Inflammatory macrophage treated with lipopolysaccharide for 4 hours (primary cell): ENCODE measurements around the gene SPINT4.
"Not testable (repeated sequence)": the region's sequence is repeated elsewhere in the genome, so short reads cannot be mapped to it uniquely, and the experiment has no call there.

Experiments used
- DNase-seq: peaks from one replicate; pipeline ENCODE4 v3.0.0-alpha.2; 2020

SPINT4 gene

DNA sequence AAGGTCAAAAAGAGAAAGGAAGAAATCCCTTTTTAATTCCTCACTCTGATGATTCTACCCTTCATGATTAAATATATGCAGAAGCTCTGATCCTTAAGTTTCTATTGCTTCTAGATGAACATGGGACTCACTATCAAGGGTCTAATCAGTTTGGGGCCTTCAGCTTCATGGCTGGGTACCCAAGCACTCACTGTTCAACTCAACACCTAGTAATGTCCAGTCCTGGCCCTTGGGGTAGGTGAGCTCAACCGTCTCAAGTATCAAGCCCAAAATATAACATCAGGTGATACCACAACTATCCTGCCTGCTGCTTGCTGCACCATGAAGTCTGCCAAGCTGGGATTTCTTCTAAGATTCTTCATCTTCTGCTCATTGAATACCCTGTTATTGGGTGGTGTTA is at the start of gene SPINT4:
Gene SPINT4, plus strand, starts transcription at position 301 of the 400 bp plus-strand sequence. Its CDS starts 21 bp downstream, at position 322.
- DNase-seq = no peak

DNA sequence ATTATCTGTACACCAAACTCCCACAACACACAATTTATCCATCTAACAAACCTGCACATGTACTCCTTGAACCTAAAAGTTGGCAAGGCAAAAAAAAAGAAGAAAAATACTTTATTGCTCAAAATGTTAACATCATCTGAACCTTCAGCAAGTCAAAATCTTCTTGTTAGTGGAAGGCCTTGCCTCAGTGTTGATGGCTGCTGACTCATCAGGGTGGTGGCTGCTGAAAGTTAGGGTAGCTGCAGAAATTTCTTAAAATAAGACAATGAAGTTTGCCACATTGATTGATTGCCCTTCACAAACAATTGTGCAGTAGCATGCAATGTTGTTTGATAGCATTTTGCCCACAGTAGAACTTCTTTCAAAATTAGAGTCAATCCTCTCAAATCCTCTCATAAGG is 49.4 kb upstream of the SPINT4 start:
- DNase-seq = no peak

DNA sequence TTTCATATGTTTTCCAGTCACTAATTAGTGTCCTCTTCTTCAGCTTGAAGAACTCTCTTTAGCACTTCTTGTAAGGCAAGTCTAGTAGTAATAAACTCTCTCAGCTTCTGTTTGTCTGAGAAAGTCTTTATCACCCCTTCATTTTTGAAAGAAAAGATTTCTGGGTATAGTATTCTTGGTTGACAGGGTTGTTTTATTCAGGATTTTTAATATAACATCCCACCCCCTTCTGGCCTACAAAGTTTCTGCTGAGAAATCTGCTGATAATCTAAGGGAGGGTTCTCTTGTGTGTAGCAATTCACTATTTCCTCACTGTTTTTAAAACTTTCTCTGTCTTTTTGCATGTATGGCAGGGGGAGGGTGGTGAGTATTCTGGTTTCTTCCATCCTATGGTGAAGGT is 42.5 kb upstream of the SPINT4 start:
- DNase-seq = no peak

DNA sequence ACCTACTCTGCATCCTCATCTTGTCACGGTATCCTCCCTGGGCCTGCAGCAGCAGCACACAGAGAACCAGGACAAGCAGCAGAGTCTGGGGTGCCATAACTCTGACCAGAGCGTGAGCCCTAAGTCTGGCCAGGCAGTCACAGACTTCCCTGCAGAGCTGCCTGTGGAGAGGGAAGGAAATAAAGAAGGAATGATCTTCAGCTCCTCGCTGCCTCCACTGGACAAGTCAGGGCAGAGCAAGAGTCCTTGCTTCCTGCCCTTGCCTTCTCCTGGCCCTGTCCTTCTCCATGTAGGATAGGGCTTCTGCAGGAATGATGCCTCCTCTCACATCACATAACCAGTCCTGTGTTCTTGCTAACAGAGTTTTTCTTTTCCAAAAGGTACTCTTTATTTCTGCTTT is 36.3 kb upstream of the SPINT4 start:
- no peak for DNase-seq

DNA sequence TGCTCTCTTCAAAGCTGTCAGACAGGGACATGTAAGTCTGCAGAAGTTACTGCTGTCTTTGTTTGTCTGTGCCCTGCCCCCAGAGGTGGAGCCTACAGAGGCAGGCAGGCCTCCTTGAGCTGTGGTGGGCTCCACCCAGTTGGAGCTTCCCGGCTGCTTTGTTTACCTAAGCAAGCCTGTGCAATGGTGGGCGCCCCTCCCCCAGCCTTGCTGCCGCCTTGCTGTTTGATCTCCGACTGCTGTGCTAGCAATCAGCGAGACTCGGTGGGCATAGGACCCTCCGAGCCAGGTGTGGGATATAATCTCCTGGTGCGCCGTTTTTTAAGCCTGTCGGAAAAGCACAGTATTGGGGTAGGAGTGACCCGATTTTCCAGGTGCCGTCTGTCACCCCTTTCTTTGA is 28.8 kb upstream of the SPINT4 start:
- not testable (repeated sequence) for DNase-seq

DNA sequence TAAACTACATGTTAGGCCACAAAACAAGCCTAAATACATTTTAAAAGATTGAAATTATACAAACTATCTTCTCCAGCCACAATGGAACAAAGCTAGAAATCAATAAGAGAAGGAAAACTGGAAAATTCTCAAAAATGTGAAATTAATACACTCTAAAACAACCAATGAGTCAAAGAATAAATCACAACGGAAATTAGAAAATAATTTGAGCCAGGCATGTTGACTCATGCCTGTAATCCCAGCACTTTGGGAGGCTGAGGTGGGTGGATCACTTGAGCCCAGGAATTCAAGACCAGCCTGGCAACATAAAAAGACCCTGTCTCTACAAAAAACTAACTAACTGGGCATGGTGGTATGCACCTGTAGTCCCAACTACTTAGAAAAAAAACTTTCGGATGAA is 26.7 kb upstream of the SPINT4 start:
- DNase-seq = no peak

DNA sequence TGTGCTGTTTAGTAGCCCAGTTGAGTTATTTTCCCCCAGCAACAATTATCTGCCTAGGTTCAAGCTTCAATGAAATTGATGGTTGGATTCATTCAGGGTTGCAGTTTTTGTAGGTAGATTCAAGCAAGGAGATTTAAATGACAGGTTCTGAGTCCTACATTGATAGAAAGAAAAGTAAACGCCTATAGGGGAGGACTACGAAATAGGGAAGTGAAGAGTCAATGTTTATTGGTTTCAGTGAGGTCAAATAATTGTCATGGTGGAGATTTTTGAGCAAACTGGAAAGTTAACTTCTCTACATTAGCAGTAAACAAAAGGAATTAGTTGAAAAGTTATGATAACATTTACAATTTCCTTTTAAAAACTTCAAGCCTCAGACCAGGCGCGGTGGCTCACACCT is 21.0 kb upstream of the SPINT4 start:
- DNase-seq = no peak

DNA sequence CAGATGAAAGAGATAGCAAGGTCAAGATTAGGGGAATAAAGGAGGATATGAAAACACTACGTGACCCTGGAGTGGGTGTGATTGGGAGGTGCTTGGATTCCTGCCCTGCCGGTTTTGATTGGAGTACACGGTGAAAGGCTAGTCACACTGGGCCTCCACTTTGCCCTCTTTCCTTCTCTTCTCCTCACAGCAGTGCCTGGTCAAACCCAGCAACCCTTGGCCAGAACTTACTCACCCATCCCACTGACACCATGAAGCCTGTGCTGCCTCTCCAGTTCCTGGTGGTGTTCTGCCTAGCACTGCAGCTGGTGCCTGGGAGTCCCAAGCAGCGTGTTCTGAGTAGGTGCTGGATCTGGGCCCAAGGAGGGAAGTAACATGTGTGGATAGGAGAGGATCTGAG is 20.3 kb upstream of the SPINT4 start, which contains the start of gene WFDC13:
Gene WFDC13, plus strand, starts transcription at position 166 of the 400 bp plus-strand sequence. Its CDS starts 86 bp downstream, at position 252.
- DNase-seq = no peak

DNA sequence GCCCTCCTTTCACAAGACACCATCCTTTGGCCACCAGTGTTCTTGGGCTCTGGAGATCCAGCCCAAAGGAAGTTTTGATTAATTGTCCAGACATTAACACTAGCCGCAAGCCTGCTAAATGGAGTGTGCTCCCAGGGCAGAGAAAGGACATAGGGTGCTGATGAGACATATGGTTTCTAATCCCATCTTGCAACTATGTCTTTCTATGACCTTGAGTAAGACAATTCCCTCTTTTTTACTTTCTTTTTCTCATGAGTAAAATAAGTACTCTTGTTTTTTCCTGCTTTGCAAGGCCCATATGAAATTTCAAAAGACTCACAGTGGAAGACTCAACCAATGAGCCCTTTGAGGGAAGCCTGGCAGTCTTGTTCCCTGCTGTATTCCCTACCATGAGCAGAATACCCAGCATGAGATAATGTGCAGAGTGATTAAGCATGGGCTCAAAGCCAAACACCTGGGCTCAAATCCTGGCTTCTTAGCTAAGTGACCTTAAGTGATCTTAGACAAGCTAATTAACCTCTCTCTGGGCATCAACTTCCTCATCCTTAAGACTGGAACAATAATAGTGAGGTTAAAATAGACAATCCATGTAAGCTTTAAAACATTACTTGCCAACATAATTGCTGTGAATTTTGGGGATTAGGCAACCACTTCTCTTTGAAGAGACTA is 17.0 kb upstream of the SPINT4 start, which contains the start of gene WFDC10B:
Gene WFDC10B, minus strand, starts transcription at position 51 of the 669 bp plus-strand sequence. CDS start 19,027 bp downstream, outside the sequence.
- DNase-seq = no peak

DNA sequence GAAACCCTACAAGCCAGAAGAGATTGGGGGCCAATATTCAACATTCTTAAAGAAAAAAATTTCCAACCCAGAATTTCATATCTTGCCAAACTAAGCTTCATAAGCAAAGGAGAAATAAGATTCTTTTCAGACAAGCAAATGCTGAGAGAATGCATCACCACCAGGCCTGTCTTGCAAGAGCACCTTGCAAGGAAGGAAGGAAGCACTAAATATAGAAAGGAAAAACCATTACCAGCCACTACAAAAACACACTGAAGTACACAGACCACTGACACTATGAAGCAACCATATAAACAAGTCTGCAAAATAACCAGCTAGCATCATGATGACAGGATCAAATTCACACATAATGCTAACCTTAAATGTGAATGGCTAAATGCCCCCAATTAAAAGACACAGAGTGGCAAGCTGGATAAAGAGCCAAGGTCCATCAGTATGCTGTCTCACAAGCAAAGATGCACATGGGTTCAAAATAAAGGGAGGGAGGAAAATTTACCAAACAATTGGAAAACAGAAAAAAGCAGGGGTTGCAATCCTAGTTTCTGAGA is 5.9 kb upstream of the SPINT4 start:
- not testable (repeated sequence) for DNase-seq

DNA sequence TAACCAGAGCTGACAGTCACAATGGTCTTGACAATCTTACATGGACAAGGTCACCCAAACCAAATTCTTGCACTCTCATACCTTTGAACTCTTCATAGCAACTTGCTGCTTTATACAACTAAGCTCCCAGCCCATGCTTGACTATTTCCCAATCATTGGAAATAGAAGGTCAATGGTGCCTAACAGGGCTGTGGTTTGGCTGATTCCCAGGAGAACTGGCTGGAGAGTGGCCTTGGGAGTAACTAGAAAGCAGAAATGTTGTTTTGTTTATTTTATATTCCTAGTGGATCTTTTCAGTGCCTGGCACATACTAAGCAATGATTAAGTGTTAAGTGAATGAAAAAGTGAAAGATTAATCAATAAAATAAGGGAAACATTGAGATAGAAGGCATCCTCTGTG is 3.0 kb downstream of the SPINT4 start:
- DNase-seq = no peak

DNA sequence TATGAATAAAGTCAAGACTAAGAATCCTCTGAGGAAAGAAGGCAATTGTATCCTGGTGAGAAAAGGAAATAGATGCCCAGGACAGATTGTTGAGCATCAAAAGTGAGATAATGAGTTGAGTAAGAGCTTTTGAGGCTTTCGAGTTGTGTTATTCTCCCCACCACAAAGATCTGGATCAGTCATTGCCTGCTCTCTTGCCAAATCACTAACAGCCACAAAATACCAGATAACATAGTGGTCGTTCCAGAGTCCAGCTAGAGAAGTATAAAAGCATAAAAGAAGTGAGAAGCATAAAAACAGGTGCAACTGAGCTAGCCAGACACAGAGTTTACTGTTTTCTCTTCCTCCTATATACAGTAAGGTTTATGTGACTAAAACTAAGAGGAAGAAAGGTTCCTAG is 4.9 kb downstream of the SPINT4 start:
- no peak for DNase-seq

DNA sequence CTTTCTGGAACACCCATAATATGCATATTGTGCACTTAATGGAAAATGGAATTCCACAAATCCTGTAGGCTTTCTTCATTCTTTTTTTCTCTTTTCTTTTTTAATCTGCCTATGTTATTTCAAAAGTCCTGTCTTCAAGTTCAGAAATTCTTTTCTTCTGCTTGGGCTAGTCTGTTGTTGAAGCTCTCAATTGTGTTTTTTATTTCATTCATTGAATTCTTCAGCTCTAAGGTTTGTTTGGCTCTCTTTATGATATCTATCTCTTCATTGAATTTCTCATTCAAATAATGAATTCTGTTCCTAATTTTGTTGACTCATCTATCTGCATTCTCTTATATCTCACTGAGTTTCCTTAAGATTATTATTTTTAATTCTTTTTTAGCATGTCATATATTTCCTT is 10.1 kb downstream of the SPINT4 start:
- DNase-seq = no peak

DNA sequence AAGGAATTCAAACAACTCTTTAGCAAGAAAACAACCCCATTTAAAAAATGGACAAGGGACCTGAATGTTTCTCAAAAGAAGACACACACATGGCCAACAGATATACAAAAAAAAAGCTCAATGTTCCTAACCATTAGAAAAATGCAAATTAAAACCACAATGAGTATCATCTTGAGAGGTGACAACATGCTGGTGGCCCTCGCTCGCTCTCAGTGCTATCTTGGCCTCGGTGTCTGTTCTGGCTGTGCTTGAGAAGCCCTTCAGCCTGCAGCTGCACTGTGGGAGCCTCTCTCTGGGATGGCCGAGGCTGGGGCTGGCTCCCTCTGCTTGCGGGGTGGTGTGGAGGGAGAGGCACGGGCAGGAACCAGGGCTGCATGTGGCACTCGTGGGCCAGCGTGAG is 13.4 kb downstream of the SPINT4 start:
- DNase-seq = no peak

DNA sequence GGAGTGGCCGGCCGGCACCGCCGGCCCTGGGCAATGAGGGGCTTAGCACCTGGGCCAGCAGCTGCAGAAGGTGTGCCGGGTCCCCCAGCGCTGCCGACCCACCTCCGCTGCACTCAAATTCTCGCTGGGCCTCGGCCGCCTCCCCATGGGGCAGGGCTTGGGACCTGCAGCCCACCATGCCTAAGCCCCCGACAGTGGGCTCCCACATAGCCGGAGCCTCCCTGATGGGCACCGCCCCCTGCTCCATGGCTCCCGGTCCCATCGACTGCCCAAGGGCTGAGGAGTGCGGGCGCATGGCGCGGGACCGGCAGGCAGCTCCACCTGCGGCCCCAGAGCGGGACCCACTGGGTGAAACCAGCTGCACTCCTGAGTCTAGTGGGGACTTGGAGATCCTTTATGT is 13.8 kb downstream of the SPINT4 start:
- no peak for DNase-seq

DNA sequence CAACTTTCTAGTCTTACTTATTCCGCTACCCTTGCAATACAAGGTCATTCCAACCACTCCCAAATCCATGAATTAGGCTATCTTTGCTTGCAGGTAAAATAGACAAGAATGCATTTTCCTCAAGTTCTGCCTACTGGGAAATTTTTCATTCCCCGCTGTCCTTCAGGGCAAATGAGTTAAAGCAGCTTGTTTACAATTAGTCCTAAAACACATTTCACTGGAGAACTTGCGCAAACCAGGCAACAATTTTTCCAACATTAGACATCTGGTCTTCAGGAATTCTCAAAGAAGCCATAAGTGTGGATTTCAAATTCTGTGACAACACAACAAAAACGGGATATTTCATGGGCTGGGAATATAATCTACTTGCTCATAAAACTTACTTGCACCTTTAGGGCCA is 20.4 kb downstream of the SPINT4 start:
- no peak for DNase-seq

DNA sequence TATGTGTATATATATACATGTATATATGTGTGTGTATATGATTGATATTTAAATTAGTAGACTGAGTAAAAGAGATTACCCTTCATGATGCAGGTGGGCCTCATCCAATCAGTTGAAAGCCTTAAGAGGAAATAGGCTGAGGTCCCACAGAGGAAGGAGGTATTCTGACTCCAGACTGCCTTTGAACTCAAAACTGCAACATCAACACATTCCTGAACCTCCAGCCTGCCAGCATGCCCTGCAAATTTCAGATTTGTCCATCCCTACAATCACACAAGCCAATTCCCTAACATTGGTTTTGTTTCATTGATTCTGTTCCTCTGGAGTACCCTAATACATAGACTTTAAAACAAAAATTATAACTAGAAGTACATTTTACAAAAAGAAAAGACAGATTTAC is 22.9 kb downstream of the SPINT4 start:
- DNase-seq = no peak

DNA sequence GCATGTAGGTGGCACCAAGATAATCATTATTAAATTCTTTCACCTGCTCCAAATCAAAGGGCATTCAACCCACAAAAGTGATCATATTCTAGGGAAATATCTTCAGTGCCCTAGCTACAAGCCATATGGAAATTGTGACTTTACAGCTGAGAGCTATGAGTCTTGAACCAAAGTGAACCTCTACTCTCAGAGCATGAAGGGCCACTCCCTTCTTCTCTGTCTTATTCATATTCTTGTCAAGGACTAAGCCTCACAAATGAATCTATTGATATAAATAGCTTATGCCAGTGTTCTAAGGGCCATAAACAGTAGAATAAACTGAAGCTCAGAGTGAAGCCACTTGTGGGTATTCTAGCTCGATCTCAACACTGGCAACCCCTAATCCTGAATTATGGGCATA is 29.6 kb downstream of the SPINT4 start:
- no peak for DNase-seq

DNA sequence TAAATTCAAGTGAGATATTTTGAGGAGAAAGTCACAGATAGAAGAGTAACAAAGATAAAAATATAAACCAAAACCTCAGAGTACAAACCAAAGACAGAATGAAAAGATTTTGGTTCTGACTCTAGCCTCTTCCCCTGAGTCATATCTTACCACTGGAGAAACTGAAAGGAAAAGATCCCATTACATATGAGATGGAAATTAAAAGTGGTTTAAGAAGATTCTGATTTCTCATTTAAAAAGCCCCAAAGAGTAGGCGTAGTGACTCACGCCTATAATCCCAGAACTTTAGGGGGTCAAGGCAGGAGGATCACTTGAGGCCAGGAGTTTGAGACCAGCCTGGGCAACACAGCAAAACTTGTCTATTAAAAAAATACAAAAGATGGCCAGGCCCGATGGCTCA is 30.6 kb downstream of the SPINT4 start:
- DNase-seq = peak; percentile 88

DNA sequence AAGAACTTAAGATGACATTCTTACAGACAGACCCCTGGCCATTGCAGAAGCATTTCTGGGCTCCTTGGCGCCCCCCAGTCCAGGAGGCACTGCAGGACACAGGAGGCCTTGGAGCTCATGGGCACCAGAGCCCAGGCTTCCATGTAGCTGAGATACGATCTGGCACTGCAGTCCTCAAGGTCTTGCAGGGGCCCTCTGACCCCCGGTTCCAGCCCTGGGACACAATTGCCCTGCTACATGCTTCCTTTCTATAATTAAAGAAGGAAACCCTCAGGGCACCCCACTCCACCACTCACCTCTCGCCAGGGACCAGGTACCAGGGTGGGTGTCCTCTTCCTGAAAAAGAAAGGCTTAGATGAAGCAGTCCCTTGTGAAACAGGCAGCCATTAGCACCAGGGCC is 35.9 kb downstream of the SPINT4 start:
- no peak for DNase-seq

DNA sequence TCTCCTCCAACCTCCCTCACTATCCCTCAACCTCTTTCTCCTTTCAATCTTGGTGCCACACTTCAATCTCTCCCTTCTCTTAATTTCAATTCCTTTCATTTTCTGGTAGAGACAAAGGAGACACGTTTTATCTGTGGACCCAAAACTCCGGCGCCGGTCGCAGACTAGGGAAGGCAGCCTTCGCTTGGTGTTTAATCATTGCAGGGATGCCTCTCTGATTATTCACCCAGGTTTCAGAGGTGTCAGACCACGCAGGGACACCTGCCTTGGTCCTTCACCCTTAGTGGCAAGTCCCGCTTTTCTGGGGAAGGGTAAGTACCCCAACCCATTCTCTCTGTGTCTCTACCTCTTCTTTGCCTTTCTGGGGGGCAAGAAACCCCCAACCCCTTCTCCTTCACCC is 37.8 kb downstream of the SPINT4 start:
- DNase-seq = not testable (repeated sequence)

DNA sequence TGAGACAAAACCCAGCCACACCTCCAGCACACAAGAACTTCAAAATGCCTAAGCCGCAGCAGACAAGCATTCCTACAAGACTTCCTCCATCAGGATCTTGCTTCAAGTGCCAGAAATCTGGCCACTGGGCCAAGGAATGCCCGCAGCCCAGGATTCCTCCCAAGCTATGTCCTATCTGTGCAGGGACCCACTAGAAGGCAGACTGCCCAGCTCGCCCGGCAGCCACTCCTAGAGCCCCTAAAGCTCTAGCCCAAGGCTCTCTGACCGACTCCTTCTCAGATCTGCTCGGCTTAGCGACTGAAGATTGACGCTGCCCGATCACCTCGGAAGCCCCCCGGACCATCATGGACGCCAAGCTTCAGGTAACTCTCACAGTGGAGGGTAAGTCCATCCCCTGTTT is 39.8 kb downstream of the SPINT4 start:
- not testable (repeated sequence) for DNase-seq

DNA sequence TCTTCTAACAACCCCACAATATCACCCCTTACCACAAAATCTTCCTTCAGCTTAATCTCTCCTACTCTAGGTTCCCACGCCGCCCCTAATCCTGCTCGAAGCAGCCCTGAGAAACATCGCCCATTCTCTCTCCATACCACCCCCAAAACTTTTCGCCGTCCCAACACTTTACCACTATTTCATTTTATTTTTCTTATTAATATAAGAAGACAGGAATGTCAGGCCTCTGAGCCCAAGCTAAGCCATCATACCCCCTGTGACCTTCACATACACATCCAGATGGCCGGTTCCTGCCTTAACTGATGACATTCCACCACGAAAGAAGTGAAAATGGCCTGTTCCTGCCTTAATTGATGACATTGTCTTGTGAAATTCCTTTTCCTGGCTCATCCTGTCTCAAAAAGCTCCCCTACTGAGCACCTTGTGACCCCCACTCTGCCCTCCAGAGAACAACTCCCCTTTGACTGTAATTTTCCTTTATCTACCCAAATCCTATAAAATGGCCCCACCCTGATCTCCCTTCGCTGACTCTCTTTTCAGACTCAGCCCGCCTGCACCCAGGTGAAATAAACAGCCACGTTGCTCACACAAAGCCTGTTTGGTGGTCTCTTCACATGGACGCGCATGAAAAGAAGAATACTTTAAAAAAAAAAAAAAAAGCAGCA is 42.6 kb downstream of the SPINT4 start:
- not testable (repeated sequence) for DNase-seq

DNA sequence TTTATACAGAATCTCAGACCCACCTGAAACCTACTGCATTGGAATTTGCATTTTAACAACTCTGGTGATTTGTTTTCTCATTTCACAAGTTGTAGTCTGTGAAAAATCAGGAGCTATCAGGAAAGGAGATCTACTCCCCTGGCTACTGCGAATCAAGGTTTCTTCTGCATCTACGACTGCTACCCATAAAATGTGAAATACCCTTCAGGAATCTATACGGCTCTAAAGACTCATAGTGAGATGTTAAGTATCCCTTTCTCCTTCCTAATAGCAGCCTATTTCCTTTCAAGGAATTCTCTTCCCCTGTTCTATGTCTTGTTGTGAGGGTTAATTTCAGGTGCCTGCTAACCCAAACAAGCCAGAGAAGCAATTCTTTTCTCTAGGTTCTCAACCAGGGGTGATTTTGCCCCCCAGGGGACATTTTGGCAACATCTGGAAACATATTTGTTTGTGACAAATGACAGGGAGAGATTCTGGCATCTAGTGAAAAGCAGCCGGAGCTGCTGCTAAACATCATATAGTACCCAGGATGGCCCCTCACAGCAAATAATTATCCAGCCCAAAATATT is 43.2 kb downstream of the SPINT4 start:
- DNase-seq = no peak
